IMR-90 (cell line): ENCODE results near the gene INPP5E. TPM values are rescaled to one million over a fixed set of nuclear protein-coding genes. Genes with fewer than 3 reads are reported as not detected.

Source experiments
- ATAC-seq: fragments of 200-7000 bp; cut with Tn5 transposase; 2 replicates; pipeline ENCODE4 v1.9.1; 2020; ENCODE audit warnings: low read depth, mild to moderate bottlenecking, moderate library complexity
- BruUV-seq: library from RNA; stranded (reverse); fragments of 400-500 nt; replicated peaks from 2 replicates; lab custom pipeline; 2021; lab: Mats Ljungman, UMichigan
- CTCF ChIA-PET: fragments of 300-600 bp; formaldehyde crosslinking; extraction: SDS; loops from one replicate; lab custom pipeline; 2021; ENCODE audit warnings: antibody characterized with exemption; lab: Yijun Ruan, JAX
- POLR2A ChIA-PET: fragments of 300-600 bp; sonication (Branson Sonifier 250); formaldehyde crosslinking; loops from one replicate; lab custom pipeline; 2022; ENCODE audit warnings: antibody characterized with exemption; ENCODE audit not compliant: unreplicated experiment; lab: Charles Lee
- DNase-seq: peaks from one replicate; pipeline ENCODE4 v3.0.0; 2013
- H2AFZ ChIP-seq: replicated peaks from 2 replicates; pipeline ENCODE3; 2013; ENCODE audit warnings: low read length, mild to moderate bottlenecking; ENCODE audit not compliant: poor library complexity
- H2AK5ac ChIP-seq: 2 replicates; pipeline ENCODE4 v1.6.1; 2013; ENCODE audit warnings: low read depth, low read length, inconsistent platforms
- H2AK9ac ChIP-seq: replicated peaks from 2 replicates; pipeline ENCODE3; 2013; ENCODE audit warnings: mild to moderate bottlenecking, low read depth, low read length, moderate library complexity; ENCODE audit not compliant: poor library complexity
- H2BK120ac ChIP-seq: 2 replicates; pipeline ENCODE4 v1.6.1; 2013; ENCODE audit warnings: low read depth, low read length, inconsistent platforms
- H2BK15ac ChIP-seq: 3 replicates; pipeline ENCODE4 v1.6.1; 2013; ENCODE audit warnings: low read depth, low read length, inconsistent platforms
- H2BK20ac ChIP-seq: 2 replicates; pipeline ENCODE4 v1.6.1; 2013; ENCODE audit warnings: low read depth, mild to moderate bottlenecking, inconsistent platforms, low read length, moderate library complexity
- H2BK5ac ChIP-seq: 2 replicates; pipeline ENCODE4 v1.6.1; 2013; ENCODE audit warnings: mild to moderate bottlenecking, low read depth, low read length, inconsistent platforms; ENCODE audit not compliant: poor library complexity, severe bottlenecking
- H3K14ac ChIP-seq: replicated peaks from 2 replicates; pipeline ENCODE4 v1.6.1; 2013; ENCODE audit warnings: low read depth, low read length, inconsistent platforms
- H3K18ac ChIP-seq: 2 replicates; pipeline ENCODE4 v1.6.1; 2013; ENCODE audit warnings: low read depth, low read length, control low read depth
- H3K23ac ChIP-seq: 2 replicates; pipeline ENCODE4 v1.6.1; 2013; ENCODE audit warnings: low read depth, low read length, inconsistent platforms
- H3K27ac ChIP-seq: 2 replicates; pipeline ENCODE4 v1.5.1; 2013; ENCODE audit warnings: mild to moderate bottlenecking, control low read depth, low read length; ENCODE audit not compliant: insufficient read depth
- H3K27me3 ChIP-seq: 2 replicates; pipeline ENCODE4 v1.6.1; 2013; ENCODE audit warnings: low read length; ENCODE audit not compliant: control insufficient read depth, insufficient read depth
- H3K36me3 ChIP-seq: 2 replicates; pipeline ENCODE4 v1.6.1; 2013; ENCODE audit warnings: low read length, mixed read lengths; ENCODE audit not compliant: control insufficient read depth, insufficient read depth
- H3K4ac ChIP-seq: 2 replicates; pipeline ENCODE4 v1.6.1; 2013; ENCODE audit warnings: low read depth, low read length, inconsistent platforms
- H3K4me1 ChIP-seq: 2 replicates; pipeline ENCODE4 v1.6.1; 2013; ENCODE audit warnings: low read length, mixed read lengths; ENCODE audit not compliant: control insufficient read depth, insufficient read depth
- H3K4me2 ChIP-seq: 2 replicates; pipeline ENCODE4 v1.6.1; 2013; ENCODE audit warnings: low read depth, mild to moderate bottlenecking, control low read depth, low read length, moderate library complexity
- H3K4me3 ChIP-seq: 2 replicates; pipeline ENCODE4 v1.5.1; 2013; ENCODE audit warnings: low read depth, mild to moderate bottlenecking, control low read depth, low read length, moderate library complexity; ENCODE audit not compliant: insufficient read depth
- H3K56ac ChIP-seq: 2 replicates; pipeline ENCODE4 v1.6.1; 2013; ENCODE audit warnings: low read length, inconsistent platforms; ENCODE audit not compliant: insufficient read depth; ENCODE audit errors: extremely low read depth
- H3K79me1 ChIP-seq, 2 experiments: 2 replicates each; pipeline ENCODE4 v1.6.1; 2013; ENCODE audit warnings: low read length in 2 of 2, inconsistent platforms in 1 of 2, low read depth in 1 of 2
- H3K9ac ChIP-seq: 2 replicates; pipeline ENCODE4 v1.6.1; 2013; ENCODE audit warnings: low read depth, low read length, control low read depth
- H3K9me1 ChIP-seq: 2 replicates; pipeline ENCODE4 v1.6.1; 2013; ENCODE audit warnings: low read length, inconsistent platforms; ENCODE audit not compliant: insufficient read depth
- H3K9me3 ChIP-seq: 2 replicates; pipeline ENCODE4 v1.6.1; 2013; ENCODE audit warnings: low read length; ENCODE audit not compliant: control insufficient read depth, insufficient read depth
- H4K20me1 ChIP-seq: 2 replicates; pipeline ENCODE4 v1.6.1; 2013; ENCODE audit warnings: low read length, inconsistent platforms; ENCODE audit not compliant: insufficient read depth
- H4K5ac ChIP-seq: 2 replicates; pipeline ENCODE4 v1.6.1; 2013; ENCODE audit warnings: mild to moderate bottlenecking, low read depth, low read length, control low read depth
- H4K8ac ChIP-seq, 2 experiments: 2 replicates each; pipeline ENCODE4 v1.6.1; 2013; ENCODE audit warnings: low read depth in 2 of 2, low read length in 2 of 2, control low read depth in 1 of 2, inconsistent platforms in 1 of 2
- H4K91ac ChIP-seq: 2 replicates; pipeline ENCODE4 v1.6.1; 2013; ENCODE audit warnings: low read depth, low read length, inconsistent platforms; ENCODE audit not compliant: insufficient read depth
- BHLHE40 ChIP-seq: fragments of 150-350 bp; IDR thresholded peaks from 2 replicates; pipeline ENCODE4 v1.6.1; 2016; ENCODE audit warnings: mild to moderate bottlenecking, low read depth, low read length
- CEBPB ChIP-seq: IDR thresholded peaks from 2 replicates; pipeline ENCODE4 v1.6.1; 2012; ENCODE audit warnings: low read depth, low read length, improper control_type of control experiment
- CHD1 ChIP-seq: IDR thresholded peaks from 2 replicates; pipeline ENCODE4 v1.6.1; 2012; ENCODE audit warnings: low read depth, low read length, improper control_type of control experiment
- MAFK ChIP-seq: IDR thresholded peaks from 2 replicates; pipeline ENCODE4 v1.6.1; 2012; ENCODE audit warnings: low read depth, low read length, improper control_type of control experiment
- POLR2A ChIP-seq: IDR thresholded peaks from 2 replicates; pipeline ENCODE4 v1.6.1; 2012; ENCODE audit warnings: mild to moderate bottlenecking, low read depth, low read length
- RAD21 ChIP-seq: IDR thresholded peaks from 2 replicates; pipeline ENCODE4 v1.6.1; 2012; ENCODE audit warnings: low read length, improper control_type of control experiment
- RFX5 ChIP-seq: IDR thresholded peaks from 2 replicates; pipeline ENCODE4 v1.8.0; 2012; ENCODE audit warnings: low read depth, mild to moderate bottlenecking, low read length, moderate library complexity
- SMC3 ChIP-seq: fragments of 150-350 bp; IDR thresholded peaks from 2 replicates; pipeline ENCODE4 v1.6.1; 2016; ENCODE audit warnings: low read depth, mild to moderate bottlenecking, antibody characterized with exemption, low read length, moderate library complexity
- WGBS, 2 experiments: methylation state at CpG; one replicate each; pipeline versions ENCODE4 v1.1.5 to v1.1.7; 2013; ENCODE audit warnings: missing lambda C conversion rate in 2 of 2; ENCODE audit not compliant: insufficient read length in 1 of 2; ENCODE audit errors: extremely low coverage in 2 of 2; 5-methylcytosine and 5-hydroxymethylcytosine counted together
- dilution Hi-C: fragments of 300-500 bp; cut with HindIII; formaldehyde crosslinking; loops from one replicate; pipeline ENCODE4 v1.14.3; 2018; ENCODE audit warnings: low sequenced_read_pairs; ENCODE audit not compliant: unreplicated experiment
- in situ Hi-C: fragments of 300-500 bp; cut with MboI; formaldehyde crosslinking; loops from 3 replicates; pipeline ENCODE4 v1.14.3; 2019; ENCODE audit warnings: low sequenced_read_pairs, inconsistent platforms, mixed read lengths
- intact Hi-C: fragments of 100-400 bp; cut with micrococcal nuclease; formaldehyde crosslinking; loops from 2 replicates; pipeline ENCODE4 v1.10.0; 2022
- polyA plus RNA-seq, 3 experiments: library from polyadenylated mRNA; depleted of rRNA; stranded (reverse); fragments of >200 nt; gene quantifications; 2 replicates each; pipeline ENCODE4 v1.2.3, GENCODE V29; 2012; ENCODE audit warnings: low replicate concordance in 1 of 3
- total RNA-seq: library from RNA; depleted of rRNA; stranded (reverse); fragments of >200 nt; gene quantifications from 2 replicates; pipeline ENCODE4 v1.2.3, GENCODE V29; 2012
- TF ChIP-seq, protein P1 (sequence below): fragments of 150-350 bp; IDR thresholded peaks from 2 replicates; pipeline ENCODE4 v1.6.1; 2016; ENCODE audit warnings: low read depth, mild to moderate bottlenecking, low read length, moderate library complexity, borderline replicate concordance

Gene INPP5E
- total and polyA plus RNA-seq, 2 of the 4 experiments (the other 2 are of a cell fraction), result 1.6 to 9.4 TPM

DNA sequence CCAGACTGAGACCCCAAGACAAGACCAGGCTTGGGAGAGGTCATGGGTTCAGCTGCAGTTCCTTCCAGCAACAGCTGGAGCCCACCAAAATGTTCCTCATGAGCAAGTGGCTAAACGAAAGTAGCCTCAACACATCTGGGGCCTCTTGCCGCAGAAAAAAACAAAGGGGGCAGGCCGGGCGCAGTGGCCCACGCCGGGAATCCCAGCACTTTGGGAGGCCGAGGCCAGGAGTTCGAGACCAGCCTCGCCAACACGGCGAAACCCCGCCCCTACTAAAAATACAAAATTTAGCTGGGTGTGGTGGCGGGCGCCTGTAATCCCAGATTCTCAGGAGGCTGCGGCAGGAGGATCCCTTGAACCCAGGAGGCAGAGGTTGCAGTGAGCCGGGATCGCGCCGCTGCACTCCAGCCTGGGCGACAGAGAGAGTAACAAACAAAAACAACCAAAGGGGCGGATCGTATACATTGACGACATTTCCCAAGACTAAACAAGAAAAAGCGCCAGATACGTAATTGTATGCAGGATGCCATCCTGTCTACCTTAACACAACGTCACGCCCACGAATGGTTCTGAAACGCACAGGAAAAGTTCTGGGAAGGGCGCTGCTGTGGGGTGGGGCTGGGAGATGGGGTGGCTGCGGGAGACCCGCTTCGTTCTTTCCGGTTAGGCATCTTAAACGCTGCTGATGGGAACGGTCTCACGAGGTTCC is 1.7 kb downstream of the INPP5E start:
- CTCF ChIA-PET, result interaction anchor here (1.1 kb wide), 1 partner anchor 36 kb away, joined by 3 read pairs; no protein-coding TSS in a partner anchor
- no TSS peak for BruUV-seq

More for the DNA sequence above, 1.7 kb downstream of the INPP5E start:
- H3K4me3 ChIP-seq, result peak overlapping the region; percentile 90
- ATAC-seq, result no peak
- POLR2A ChIA-PET, result no interaction called here
- H3K4me2 ChIP-seq, result peak overlapping the region; percentile 87
- no peaks in the 10 kb centered on the region for H3K27me3 ChIP-seq
- H3K36me3 ChIP-seq, result peaks cover 41% of the 10 kb centered on the region
- H3K23ac ChIP-seq, result peak overlapping the region; percentile 92
- no peak overlapping the region for H2BK15ac ChIP-seq
- peak overlapping the region; percentile 73 for H3K27ac ChIP-seq
- peaks cover 8% of the 10 kb centered on the region; the same call in 1 of the 2 replicates for H3K9me1 ChIP-seq
- DNase-seq, result peak; percentile 36
- H3K9me3 ChIP-seq, result no peaks in the 10 kb centered on the region
- H2AK5ac ChIP-seq, result peak overlapping the region; percentile 66
- H4K8ac ChIP-seq, result peak overlapping the region in 1 of 2 experiments; percentile 11; a peak in 2 of 4 replicates
- no peak overlapping the region for H2BK20ac ChIP-seq
- 20% methylated on average over 8 of the region's 37 CpGs; no CpG with 5 or more reads in 1 of the 2 experiments for WGBS, 2 experiments
- no peak overlapping the region for H2BK5ac ChIP-seq
- H3K4me1 ChIP-seq, result peaks cover 7% of the 10 kb centered on the region
- no peak overlapping the region for H2BK120ac ChIP-seq
- no peak overlapping the region for H3K18ac ChIP-seq
- intact Hi-C loops, result loop anchor here (2.0 kb wide), 1 partner anchor 45 kb away; the partner anchor contains the start of gene SEC16A
- peaks cover 71% of the 10 kb centered on the region for H4K20me1 ChIP-seq
- in situ Hi-C loops, result no loop called here
- no peak for TF ChIP-seq RAD21
- TF ChIP-seq BHLHE40, result no peak
- TF ChIP-seq SMC3, result no peak
- TF ChIP-seq, protein P1, sequence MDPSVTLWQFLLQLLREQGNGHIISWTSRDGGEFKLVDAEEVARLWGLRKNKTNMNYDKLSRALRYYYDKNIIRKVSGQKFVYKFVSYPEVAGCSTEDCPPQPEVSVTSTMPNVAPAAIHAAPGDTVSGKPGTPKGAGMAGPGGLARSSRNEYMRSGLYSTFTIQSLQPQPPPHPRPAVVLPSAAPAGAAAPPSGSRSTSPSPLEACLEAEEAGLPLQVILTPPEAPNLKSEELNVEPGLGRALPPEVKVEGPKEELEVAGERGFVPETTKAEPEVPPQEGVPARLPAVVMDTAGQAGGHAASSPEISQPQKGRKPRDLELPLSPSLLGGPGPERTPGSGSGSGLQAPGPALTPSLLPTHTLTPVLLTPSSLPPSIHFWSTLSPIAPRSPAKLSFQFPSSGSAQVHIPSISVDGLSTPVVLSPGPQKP, result no peak
- no peak for TF ChIP-seq CEBPB
- TF ChIP-seq POLR2A, result no peak
- no peak for TF ChIP-seq RFX5
- TF ChIP-seq MAFK, result no peak
- TF ChIP-seq CHD1, result no peak
- no peak overlapping the region for H3K56ac ChIP-seq
- H4K5ac ChIP-seq, result no peak overlapping the region
- H3K79me1 ChIP-seq, result peaks cover 6 to 70% of the 10 kb centered on the region in 2 experiments
- H2AK9ac ChIP-seq, result peak overlapping the region; percentile 99
- peak overlapping the region; percentile 61; the same call in 1 of the 2 replicates for H3K4ac ChIP-seq
- dilution Hi-C loops, result no loop called here
- no peak overlapping the region for H4K91ac ChIP-seq
- H3K9ac ChIP-seq, result peak overlapping the region; percentile 89
- H2AFZ ChIP-seq, result peak overlapping the region; percentile 93
- H3K14ac ChIP-seq, result peak overlapping the region; percentile 85
